ENCODE data around the gene GAN.

Gene GAN

DNA sequence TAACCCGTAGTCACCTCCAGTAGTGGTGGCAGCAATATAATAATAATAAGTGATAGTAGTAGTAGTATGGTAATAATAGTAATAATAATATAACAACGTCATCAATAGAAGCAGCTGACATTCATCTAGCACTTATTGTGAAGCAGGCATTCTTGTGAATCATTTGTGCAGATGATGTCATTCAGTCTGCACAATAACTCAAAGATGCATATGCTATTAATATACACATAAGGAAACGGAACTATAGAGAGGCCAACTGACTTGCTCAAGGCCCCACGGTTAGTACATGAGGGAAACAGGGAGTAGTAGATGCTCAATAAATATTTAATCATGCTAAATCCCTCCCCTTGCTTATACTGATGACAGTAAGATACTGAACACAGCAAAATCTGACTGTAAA lies 35.4 kb upstream of the GAN start:
- H3K27ac ChIP-seq (ENCODE audit: extremely low read depth, low read depth, low read length): no peak overlapping the region
- no peak overlapping the region for H3K4me3 ChIP-seq (ENCODE audit: low read depth, low read length)
- POLR2A ChIA-PET: no interaction called here
- H3K4me1 ChIP-seq (ENCODE audit: control insufficient read depth, insufficient read depth, low read length): no peaks in the 10 kb centered on the region
- CTCF ChIA-PET: no interaction called here
- H3K9me3 ChIP-seq (ENCODE audit: control insufficient read depth, insufficient read depth, low read depth, low read length): no peaks in the 10 kb centered on the region
- no peaks in the 10 kb centered on the region for H3K36me3 ChIP-seq (ENCODE audit: control insufficient read depth in 2 of 2, insufficient read depth in 1 of 2, low read length in 2 of 2)
- TF ChIP-seq, protein P1, sequence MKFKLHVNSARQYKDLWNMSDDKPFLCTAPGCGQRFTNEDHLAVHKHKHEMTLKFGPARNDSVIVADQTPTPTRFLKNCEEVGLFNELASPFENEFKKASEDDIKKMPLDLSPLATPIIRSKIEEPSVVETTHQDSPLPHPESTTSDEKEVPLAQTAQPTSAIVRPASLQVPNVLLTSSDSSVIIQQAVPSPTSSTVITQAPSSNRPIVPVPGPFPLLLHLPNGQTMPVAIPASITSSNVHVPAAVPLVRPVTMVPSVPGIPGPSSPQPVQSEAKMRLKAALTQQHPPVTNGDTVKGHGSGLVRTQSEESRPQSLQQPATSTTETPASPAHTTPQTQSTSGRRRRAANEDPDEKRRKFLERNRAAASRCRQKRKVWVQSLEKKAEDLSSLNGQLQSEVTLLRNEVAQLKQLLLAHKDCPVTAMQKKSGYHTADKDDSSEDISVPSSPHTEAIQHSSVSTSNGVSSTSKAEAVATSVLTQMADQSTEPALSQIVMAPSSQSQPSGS (tag by site-specific recombination; IDR thresholded peaks at IDR 0.05; ENCODE audit: low read depth): peak; percentile 34; the same call in 1 of the 2 replicates
- TF ChIP-seq ZNF292 (tag by site-specific recombination; IDR thresholded peaks at IDR 0.05; ENCODE audit: borderline replicate concordance, low read depth): no peak

DNA sequence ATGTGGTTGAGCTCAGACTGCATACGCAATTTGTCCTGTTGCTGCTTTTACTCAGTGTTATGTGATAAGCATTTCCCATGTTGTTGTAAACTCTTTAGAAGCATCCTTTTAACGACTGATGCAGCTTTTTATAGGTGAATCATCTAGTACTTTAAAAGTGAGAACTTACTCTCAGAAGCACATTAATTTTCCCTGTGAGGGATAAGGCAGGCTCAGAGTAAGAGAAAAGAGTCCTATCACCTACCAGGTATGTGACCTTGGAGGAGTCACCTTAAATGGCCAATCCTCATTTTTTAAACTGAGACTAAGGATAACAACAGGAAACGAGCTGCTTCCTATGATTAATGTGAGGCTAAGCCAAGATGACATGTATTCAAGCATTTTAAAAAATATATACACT lies 34.4 kb upstream of the GAN start:
- Histone ChIP-seq H3K36me3 (ENCODE audit: control insufficient read depth in 2 of 2, insufficient read depth in 1 of 2, low read length in 2 of 2) (no peaks in the 10 kb centered on the region), H3K4me3 (ENCODE audit: low read depth, low read length) (no peak overlapping the region), H3K27ac (ENCODE audit: extremely low read depth, low read depth, low read length) (no peak overlapping the region), H3K4me1 (ENCODE audit: control insufficient read depth, insufficient read depth, low read length) (no peaks in the 10 kb centered on the region), H3K9me3 (ENCODE audit: control insufficient read depth, insufficient read depth, low read depth, low read length) (no peaks in the 10 kb centered on the region)
- ChIA-PET CTCF (interaction anchor here (1.0 kb wide), 1 partner anchor 19 kb away, joined by 3 read pairs; no protein-coding TSS in a partner anchor), POLR2A (interaction anchor here (0.6 kb wide), 1 partner anchor 382 kb away, joined by 3 read pairs; no protein-coding TSS in a partner anchor)
- TF ChIP-seq, protein P2, sequence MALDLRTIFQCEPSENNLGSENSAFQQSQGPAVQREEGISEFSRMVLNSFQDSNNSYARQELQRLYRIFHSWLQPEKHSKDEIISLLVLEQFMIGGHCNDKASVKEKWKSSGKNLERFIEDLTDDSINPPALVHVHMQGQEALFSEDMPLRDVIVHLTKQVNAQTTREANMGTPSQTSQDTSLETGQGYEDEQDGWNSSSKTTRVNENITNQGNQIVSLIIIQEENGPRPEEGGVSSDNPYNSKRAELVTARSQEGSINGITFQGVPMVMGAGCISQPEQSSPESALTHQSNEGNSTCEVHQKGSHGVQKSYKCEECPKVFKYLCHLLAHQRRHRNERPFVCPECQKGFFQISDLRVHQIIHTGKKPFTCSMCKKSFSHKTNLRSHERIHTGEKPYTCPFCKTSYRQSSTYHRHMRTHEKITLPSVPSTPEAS (tag by site-specific recombination; IDR thresholded peaks at IDR 0.05): 0 out of 2 replicates have a peak, but pooled peaks have one; percentile 2
- TF ChIP-seq ZNF248 (tag by site-specific recombination; IDR thresholded peaks at IDR 0.05): no peak

DNA sequence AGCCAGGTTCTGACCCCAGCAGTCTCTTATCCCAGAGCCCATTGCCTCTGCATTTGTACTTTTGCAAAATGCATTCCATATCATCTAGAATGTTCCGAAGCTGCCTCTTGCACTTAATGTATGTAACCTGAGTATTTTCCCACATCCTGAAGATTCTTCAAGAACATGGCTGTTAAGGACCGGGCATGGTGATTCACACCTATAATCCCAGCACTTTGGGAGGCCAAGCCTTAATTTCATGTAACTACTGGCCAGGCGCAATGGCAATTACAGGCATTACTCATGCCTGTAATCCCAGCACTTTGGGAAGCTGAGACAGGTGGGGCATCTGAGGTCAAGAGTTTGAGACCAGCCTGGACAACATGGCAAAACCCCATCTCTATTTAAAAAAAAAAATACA lies 31.7 kb upstream of the GAN start:
- CTCF ChIA-PET: no interaction called here
- H3K27ac ChIP-seq (ENCODE audit: extremely low read depth, low read depth, low read length): no peak overlapping the region
- H3K9me3 ChIP-seq (ENCODE audit: control insufficient read depth, insufficient read depth, low read depth, low read length): no peaks in the 10 kb centered on the region
- H3K36me3 ChIP-seq (ENCODE audit: control insufficient read depth in 2 of 2, insufficient read depth in 1 of 2, low read length in 2 of 2): no peaks in the 10 kb centered on the region
- POLR2A ChIA-PET: no interaction called here
- H3K4me3 ChIP-seq (ENCODE audit: low read depth, low read length): no peak overlapping the region
- TF ChIP-seq ZNF623 (tag by site-specific recombination; IDR thresholded peaks at IDR 0.05) (no peak), ZNF24 (tag by site-specific recombination; IDR thresholded peaks at IDR 0.05) (no peak), TRIM28 (IDR thresholded peaks at IDR 0.05; ENCODE audit: borderline replicate concordance, low read length) (no peak), ZNF2 (tag by site-specific recombination; IDR thresholded peaks at IDR 0.05) (no peak), ZNF132 (tag by site-specific recombination; IDR thresholded peaks at IDR 0.05; ENCODE audit: borderline replicate concordance) (no peak), ZNF510 (tag by site-specific recombination; IDR thresholded peaks at IDR 0.05; ENCODE audit: insufficient replicate concordance) (no peak), ZNF555 (tag by site-specific recombination; conservative IDR thresholded peaks at IDR 0.05) (no peak), ZNF23 (tag by site-specific recombination; IDR thresholded peaks at IDR 0.05; ENCODE audit: borderline replicate concordance) (no peak), ZNF501 (tag by site-specific recombination; IDR thresholded peaks at IDR 0.05) (no peak), ZNF202 (tag by site-specific recombination; IDR thresholded peaks at IDR 0.05; ENCODE audit: borderline replicate concordance) (no peak), ZIC2 (tag by site-specific recombination; IDR thresholded peaks at IDR 0.05) (no peak), ZNF596 (tag by site-specific recombination; IDR thresholded peaks at IDR 0.05) (no peak), ZNF558 (tag by site-specific recombination; IDR thresholded peaks at IDR 0.05) (no peak), HOXD13 (CRISPR knock-in tag; IDR thresholded peaks at IDR 0.05; ENCODE audit: borderline replicate concordance) (no peak)
- TF ChIP-seq, protein P3, sequence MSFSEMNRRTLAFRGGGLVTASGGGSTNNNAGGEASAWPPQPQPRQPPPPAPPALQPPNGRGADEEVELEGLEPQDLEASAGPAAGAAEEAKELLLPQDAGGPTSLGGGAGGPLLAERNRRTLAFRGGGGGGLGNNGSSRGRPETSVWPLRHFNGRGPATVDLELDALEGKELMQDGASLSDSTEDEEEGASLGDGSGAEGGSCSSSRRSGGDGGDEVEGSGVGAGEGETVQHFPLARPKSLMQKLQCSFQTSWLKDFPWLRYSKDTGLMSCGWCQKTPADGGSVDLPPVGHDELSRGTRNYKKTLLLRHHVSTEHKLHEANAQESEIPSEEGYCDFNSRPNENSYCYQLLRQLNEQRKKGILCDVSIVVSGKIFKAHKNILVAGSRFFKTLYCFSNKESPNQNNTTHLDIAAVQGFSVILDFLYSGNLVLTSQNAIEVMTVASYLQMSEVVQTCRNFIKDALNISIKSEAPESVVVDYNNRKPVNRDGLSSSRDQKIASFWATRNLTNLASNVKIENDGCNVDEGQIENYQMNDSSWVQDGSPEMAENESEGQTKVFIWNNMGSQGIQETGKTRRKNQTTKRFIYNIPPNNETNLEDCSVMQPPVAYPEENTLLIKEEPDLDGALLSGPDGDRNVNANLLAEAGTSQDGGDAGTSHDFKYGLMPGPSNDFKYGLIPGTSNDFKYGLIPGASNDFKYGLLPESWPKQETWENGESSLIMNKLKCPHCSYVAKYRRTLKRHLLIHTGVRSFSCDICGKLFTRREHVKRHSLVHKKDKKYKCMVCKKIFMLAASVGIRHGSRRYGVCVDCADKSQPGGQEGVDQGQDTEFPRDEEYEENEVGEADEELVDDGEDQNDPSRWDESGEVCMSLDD (tag by site-specific recombination; IDR thresholded peaks at IDR 0.05): no peak
- TF ChIP-seq, protein P4, sequence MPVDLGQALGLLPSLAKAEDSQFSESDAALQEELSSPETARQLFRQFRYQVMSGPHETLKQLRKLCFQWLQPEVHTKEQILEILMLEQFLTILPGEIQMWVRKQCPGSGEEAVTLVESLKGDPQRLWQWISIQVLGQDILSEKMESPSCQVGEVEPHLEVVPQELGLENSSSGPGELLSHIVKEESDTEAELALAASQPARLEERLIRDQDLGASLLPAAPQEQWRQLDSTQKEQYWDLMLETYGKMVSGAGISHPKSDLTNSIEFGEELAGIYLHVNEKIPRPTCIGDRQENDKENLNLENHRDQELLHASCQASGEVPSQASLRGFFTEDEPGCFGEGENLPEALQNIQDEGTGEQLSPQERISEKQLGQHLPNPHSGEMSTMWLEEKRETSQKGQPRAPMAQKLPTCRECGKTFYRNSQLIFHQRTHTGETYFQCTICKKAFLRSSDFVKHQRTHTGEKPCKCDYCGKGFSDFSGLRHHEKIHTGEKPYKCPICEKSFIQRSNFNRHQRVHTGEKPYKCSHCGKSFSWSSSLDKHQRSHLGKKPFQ (tag by site-specific recombination; IDR thresholded peaks at IDR 0.05): no peak
- TF ChIP-seq, protein P5, sequence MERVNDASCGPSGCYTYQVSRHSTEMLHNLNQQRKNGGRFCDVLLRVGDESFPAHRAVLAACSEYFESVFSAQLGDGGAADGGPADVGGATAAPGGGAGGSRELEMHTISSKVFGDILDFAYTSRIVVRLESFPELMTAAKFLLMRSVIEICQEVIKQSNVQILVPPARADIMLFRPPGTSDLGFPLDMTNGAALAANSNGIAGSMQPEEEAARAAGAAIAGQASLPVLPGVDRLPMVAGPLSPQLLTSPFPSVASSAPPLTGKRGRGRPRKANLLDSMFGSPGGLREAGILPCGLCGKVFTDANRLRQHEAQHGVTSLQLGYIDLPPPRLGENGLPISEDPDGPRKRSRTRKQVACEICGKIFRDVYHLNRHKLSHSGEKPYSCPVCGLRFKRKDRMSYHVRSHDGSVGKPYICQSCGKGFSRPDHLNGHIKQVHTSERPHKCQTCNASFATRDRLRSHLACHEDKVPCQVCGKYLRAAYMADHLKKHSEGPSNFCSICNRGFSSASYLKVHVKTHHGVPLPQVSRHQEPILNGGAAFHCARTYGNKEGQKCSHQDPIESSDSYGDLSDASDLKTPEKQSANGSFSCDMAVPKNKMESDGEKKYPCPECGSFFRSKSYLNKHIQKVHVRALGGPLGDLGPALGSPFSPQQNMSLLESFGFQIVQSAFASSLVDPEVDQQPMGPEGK (tag by site-specific recombination; IDR thresholded peaks at IDR 0.05): no peak
- H3K4me1 ChIP-seq (ENCODE audit: control insufficient read depth, insufficient read depth, low read length): no peaks in the 10 kb centered on the region
